Adrenal gland (tissue), 5 donors: ENCODE results near the gene SLC34A1.

Experiments used
- CTCF ChIP-seq, 6 experiments: fragments of 450-650 bp in 4 of 6; fragments of 200-600 bp in 2 of 6; sonication (generic) in 1 of 6; IDR thresholded peaks; 1 replicate in 5 of 6; 2 replicates in 1 of 6; pipeline versions ENCODE4 v1.5.1 to v1.8.0; 2016 to 2021; ENCODE audit warnings: antibody characterized with exemption in 6 of 6, mild to moderate bottlenecking in 2 of 6, moderate library complexity in 1 of 6
- POLR2A ChIP-seq, 2 donors: fragments of 450-650 bp; IDR thresholded peaks; one replicate each; pipeline ENCODE4 v1.6.1; 2017; ENCODE audit warnings: antibody characterized with exemption in 2 of 2, mild to moderate bottlenecking in 2 of 2, moderate library complexity in 1 of 2
- donor health status: DM: no; HTN: no; CAD: no.

GRCh38 chr5:177334781-177335700 is 49.2 kb upstream of the SLC34A1 start:
- TF ChIP-seq CTCF (IDR thresholded peaks at IDR 0.05): no peak
- TF ChIP-seq POLR2A (IDR thresholded peaks at IDR 0.05): no peak
